HG02973 (cell line): ENCODE measurements around the gene ST7.
"Not testable (repeated sequence)": the region's sequence is repeated elsewhere in the genome, so short reads cannot be mapped to it uniquely, and the experiment has no call there.

Experiments used
- ATAC-seq: cut with Tn5 transposase; IDR thresholded peaks from one replicate; pipeline ENCODE4 v1.9.1; 2021; ENCODE audit warnings: moderate library complexity; ENCODE audit not compliant: unreplicated experiment

The ST7 gene

GRCh38 chr7:117216010-117216409, 262.7 kb downstream of the ST7 start:
- ATAC-seq: no peak

DNA sequence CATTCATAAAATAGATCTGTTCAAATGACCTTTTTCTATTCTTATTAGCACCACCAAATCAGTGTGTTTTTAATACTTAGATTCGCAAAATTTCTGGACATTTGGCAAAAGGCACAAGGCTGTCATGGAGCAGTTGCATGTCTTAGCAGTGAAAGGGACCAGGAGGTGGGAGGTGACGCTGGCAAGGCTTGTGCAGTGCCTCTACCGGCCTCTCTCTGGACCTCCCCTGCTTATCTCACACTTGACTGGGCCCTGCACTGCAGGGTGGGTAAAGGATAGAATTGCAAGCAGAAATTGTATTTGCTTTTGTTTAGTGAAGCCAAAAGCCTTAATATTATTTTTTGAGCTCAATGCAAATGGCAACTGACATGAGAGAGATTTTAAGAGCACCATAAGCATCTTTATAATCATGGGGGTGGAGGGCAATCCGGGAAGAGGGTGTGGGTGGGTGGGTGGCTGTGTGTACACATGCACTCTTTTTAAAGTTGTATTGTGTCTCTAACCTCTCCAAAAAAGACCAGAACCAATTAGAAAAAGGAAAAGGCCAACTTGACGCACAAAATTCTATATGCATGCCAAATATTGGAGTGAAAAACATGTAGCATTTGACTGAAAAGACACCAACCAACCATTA, 263.3 kb downstream of the ST7 start:
- ATAC-seq: no peak

- ATAC-seq: no peak
Measured at GRCh38 chr7:117217106-117218035, 264.1 kb downstream of the ST7 start.

DNA sequence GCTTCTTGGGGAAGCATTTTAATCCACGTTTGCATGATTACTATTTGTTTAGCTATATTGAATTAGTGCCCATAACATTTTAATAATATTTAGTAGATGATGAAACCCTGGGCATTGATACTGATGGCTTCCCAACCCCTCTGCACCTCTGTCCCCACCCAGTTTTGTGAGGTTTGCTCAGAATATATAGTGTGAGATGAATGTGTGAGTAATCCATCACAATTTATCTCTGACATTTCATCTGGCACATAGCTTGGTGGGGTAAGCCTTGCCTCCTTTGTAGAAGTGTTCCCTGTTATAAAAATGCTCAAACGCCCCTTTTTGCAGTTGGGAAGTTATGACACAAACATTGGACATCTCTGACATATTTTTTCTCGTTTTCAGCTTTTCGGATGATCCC, 265.4 kb downstream of the ST7 start:
- no peak for ATAC-seq

GRCh38 chr7:117219485-117219884, 266.2 kb downstream of the ST7 start:
- ATAC-seq: no peak

DNA sequence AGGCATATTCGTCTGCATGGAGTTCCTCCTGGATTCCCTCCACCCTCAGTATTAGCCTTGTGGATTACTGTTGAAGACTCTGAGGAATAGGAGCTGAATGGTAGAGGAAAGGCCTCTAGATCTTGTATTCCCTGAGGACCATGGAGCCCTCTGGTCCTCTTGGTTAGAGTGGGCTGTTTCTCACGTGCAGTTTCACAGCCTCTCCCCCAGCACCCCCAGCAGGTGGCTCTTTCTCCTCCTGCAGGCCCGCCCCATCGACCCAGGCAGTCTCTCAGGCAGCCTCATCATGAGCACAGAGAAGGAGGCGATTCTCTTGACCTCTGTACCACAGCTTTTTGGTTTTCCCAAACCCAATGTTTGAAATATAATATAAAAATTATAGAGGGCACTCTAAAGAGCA, 267.5 kb downstream of the ST7 start:
- ATAC-seq: no peak

DNA sequence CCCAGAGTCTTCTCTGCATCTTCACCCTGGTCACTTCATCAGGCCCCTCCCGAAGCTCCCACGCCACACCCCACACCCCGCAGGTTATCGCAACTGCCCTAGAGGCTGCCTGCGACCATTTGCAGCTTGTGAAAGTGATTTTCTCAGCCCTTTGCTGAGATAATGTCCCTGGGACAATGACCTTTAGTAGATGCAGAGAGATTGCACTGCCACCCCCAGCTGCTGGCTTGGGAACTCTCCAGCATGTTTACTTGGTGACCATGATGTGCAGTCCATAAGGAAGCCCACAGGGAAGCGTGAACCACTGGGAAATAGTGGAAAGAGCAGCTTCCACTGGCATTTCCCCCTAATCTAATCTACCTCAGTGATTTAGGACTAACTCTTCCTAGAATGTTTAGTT, 272.2 kb downstream of the ST7 start:
- no peak for ATAC-seq

- no peak for ATAC-seq
Measured at GRCh38 chr7:117227091-117227490, 273.8 kb downstream of the ST7 start.

DNA sequence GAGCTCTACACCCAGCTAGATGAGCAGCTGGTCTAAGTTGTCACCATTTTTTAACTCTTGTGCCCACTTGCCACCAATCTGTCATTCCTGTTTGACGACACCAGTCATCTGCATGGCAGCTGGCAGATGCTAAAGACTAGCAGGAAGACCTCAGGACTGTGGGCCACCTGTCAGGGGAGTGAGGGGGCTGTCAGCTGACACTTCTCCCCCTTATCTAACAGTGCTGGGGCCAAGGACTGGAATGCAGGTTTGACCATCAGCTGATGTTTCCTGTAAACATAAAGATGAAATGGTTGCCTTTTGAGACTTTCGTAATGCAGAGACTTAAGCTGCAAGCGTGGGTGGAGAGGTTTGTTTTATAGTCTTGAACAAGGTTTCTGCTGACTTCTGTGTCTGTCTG, 276.0 kb downstream of the ST7 start:
- ATAC-seq: no peak

DNA sequence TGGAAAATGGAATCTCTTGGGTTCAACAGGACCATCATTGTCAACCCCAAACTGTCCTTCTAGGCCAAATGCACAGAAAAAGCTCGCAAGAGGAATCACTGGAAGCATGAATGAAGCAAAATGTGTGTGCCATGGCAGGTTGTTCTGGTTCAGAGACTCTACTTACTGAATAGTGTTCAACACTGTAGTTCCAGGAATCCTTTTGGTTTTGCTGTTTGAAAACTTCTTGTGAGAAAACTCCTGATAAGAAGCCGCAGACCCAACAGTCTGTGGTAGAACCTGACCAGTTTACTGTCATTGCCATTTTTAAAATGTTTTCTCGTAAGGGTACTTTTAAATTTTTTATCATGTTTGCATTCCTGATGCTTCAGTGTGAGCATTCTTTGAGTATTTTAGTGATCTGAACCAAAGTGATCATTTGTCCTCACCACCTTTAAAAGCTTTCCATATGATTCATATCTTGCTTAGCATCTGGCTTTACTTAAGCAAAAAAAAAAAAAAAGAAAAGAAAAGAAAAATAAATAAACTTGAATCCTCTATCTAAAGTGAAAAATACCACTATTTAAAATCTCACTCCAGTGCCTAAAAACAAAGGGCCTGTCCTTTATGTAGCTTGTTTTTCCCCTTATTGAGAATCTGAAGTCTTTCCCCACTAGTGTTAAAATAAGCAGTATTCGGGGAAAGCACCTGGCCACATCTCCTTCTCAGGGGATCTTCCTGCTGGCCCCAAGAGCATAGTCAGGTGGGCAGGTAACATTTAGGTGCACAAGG, 277.2 kb downstream of the ST7 start:
- peak; percentile 68 for ATAC-seq

DNA sequence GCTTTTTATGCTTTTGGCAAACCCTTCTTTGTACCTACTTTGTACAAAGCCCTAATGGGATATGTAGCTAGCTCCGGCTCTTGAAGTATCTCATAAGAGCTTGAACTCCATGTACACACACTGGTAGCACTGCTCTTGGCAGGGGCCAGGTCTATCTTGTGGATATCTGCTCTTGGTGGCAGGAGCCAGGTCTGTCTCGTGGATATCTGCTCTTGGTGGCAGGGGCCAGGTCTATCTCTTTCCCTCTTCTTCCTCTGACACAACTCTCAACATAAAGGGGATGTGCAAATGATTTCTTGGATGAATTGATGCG, 277.7 kb downstream of the ST7 start:
- peak; percentile 29 for ATAC-seq

GRCh38 chr7:117237646-117238045, 284.3 kb downstream of the ST7 start:
- no peak for ATAC-seq

GRCh38 chr7:117238472-117238871, 285.2 kb downstream of the ST7 start:
- ATAC-seq: no peak

DNA sequence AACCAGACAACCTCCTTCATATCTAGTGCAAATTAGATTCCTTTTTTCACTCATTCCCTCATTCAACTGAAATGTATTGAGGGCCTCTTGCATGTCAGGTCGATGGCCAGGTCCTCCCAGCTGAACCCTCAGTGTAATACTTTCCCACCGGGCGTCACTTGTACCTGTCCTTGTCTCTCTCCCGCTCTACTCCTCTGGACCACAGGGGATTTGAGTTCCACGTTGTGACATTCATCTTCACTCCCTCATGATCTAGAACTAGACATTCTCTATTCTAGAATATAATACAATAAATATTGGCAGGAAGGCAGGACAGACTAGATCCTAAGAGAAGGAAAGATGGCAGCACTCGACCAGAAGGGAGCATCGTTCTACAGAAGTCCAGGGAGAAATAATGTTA, 285.6 kb downstream of the ST7 start:
- no peak for ATAC-seq

GRCh38 chr7:117241088-117241487, 287.8 kb downstream of the ST7 start:
- ATAC-seq: no peak

DNA sequence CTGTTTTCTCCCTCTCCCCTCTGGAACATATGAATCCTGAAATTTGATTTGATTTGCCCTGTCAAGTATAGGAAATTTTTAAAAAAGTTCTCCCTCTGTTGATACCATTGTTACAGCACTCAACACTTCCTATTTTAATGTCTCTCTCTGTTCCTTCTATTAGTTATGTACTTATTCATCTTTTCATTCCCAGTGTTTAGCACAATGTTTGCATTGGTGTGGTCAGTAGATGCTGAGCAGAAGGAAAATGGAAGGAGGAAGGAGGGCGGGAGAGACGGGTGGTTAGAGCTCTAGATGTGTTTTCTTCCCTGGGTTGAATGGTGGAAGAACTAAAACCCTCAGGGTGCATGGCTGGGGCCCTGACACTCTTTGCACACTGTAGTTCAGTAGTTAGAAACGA, 290.1 kb downstream of the ST7 start:
- no peak for ATAC-seq

DNA sequence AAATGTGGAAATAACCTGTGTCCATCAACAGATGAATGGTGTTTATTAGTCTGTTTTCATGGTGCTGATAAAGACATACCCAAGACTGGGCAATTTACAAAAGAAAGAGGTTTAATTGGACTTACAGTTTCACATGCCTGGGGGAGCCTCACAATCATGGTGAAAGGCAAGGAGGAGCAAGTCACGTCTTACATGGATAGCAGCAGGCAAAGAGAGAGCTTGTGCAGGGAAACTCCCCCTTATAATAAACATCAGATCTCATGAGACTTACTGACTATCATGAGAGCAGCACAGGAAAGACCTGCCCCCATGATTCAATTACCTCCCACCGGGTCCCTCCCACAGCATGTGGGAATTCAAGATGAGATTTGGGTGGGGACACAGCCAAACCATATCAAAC, 292.4 kb downstream of the ST7 start:
- not testable (repeated sequence) for ATAC-seq

- no peak for ATAC-seq
Measured at GRCh38 chr7:117247809-117248208, 294.5 kb downstream of the ST7 start.

DNA sequence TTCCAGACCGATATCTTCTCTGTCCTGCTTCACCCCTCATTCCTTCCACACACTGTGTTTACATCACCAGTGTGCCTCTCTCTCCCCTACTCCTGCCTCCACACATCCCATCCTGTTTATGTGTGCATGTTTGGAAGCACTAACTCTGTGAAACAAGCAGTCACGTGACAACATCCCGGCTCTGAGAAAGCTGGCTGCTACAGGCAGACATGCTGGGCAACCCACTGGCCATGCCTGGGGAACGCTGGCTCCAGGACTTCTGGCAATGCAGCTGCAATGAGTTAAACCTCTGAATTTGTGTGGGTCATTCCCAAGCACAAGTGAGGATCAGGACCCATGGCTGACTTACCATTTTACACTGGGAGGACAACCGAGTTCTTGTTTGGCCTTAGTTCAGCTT, 295.5 kb downstream of the ST7 start:
- ATAC-seq: no peak

- no peak for ATAC-seq
Measured at GRCh38 chr7:117249696-117250095, 296.4 kb downstream of the ST7 start.

GRCh38 chr7:117250245-117250644, 296.9 kb downstream of the ST7 start:
- ATAC-seq: no peak

DNA sequence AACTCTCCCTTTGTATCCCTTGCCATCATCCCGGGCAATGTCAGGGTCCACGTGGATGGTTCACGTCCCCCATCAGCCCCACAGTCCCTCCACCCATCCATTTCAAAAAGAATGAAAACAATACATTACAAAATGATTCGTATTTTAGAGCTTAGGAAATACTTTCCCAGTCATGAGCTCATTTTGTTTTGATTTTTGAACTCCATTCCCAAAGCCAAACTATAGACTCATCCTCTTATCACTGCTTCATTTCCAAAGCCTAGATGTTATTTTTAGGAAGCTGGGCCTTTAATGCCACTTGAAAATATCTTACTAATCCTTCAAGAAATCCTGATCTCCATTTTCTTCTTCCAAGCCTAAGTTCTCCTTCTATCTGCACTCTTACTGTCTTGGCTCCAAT, 297.5 kb downstream of the ST7 start:
- no peak for ATAC-seq
